Activated T-cell treated with anti-CD3 and anti-CD28 coated beads for 1 hour (primary cell): ENCODE results near the gene ECE2.
"Not testable (repeated sequence)": the region's sequence is repeated elsewhere in the genome, so short reads cannot be mapped to it uniquely, and the experiment has no call there.

Experiments used
- DNase-seq: peaks from one replicate; pipeline ENCODE4 v3.0.0-alpha.2; 2020; ENCODE audit warnings: low read depth

Gene ECE2

GRCh38 chr3:184267249-184267648 lies 8.6 kb upstream of the ECE2 start:
- not testable (repeated sequence) for DNase-seq

DNA sequence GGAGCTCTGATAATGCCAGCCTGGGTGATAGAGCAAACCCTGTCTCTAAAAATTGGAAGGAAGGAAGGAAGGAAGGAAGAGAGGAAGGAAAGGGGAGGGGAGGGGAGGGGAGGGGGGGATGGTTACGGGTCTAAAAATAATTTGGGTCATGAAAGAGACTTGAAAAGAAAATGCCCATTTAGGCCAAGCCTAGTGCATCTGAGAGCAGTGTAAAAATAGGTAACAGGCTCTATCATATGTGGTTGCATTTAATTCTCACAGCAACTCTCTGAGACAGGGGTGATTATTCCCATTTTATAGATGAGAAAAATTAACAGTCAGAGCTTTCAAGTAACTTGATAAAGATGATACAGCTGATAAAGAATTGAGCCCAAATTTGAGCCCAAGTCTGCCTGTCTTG lies 3.6 kb upstream of the ECE2 start:
- no peak for DNase-seq

DNA sequence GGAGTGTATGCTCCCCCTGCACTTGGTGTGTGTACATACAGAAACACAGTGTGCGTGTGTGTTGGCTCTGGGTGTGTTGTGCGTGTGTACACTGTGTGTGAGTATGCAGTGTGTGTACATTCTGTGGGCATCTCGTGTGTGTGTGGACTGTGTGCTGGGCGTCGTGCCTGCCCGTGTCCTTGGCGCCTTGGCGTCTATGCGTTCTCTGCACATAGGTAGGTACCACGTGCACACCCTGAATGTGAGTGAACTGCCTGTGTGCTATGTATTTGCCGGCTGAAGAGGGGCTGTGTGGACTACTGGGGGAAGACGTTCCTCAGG lies 481 bp upstream of the ECE2 start:
- no peak for DNase-seq

GRCh38 chr3:184277366-184277765 lies 1.5 kb downstream of the ECE2 start:
- DNase-seq = no peak

- no peak for DNase-seq
Observed at GRCh38 chr3:184282941-184283340, 7.1 kb downstream of the ECE2 start.

DNA sequence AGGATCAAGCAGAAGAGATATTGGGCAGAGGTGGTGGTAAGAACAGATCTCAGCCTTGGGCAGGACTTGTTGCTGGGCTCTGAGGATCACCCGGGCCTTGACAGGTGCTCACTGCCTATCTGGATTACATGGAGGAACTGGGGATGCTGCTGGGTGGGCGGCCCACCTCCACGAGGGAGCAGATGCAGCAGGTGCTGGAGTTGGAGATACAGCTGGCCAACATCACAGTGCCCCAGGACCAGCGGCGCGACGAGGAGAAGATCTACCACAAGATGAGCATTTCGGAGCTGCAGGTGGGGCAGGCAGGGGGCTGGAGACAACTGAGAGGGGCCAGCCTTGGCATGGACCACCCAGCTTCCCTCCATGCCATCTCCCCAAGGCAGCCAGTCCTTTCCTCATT lies 7.9 kb downstream of the ECE2 start:
- no peak for DNase-seq

GRCh38 chr3:184284696-184285095 lies 8.9 kb downstream of the ECE2 start:
- no peak for DNase-seq

DNA sequence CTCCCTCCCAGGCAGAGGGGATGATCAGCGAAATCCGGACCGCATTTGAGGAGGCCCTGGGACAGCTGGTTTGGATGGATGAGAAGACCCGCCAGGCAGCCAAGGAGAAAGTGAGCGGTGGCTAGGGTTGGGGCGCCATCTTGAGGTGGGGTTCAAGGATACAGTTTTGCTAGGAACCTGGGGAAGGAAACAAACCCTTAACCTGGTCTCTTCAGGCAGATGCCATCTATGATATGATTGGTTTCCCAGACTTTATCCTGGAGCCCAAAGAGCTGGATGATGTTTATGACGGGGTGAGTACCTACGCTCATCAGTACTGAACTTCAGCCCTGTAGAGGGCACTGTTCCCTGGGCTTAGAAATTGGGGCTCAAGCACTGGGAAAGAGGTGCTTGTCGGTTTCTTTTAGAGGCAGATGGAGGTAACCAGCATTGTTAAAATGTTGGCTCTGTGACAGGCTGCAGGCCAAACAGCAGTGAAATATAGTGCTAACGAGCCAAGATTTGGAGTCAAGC lies 13.7 kb downstream of the ECE2 start:
- peak; percentile 48 for DNase-seq

DNA sequence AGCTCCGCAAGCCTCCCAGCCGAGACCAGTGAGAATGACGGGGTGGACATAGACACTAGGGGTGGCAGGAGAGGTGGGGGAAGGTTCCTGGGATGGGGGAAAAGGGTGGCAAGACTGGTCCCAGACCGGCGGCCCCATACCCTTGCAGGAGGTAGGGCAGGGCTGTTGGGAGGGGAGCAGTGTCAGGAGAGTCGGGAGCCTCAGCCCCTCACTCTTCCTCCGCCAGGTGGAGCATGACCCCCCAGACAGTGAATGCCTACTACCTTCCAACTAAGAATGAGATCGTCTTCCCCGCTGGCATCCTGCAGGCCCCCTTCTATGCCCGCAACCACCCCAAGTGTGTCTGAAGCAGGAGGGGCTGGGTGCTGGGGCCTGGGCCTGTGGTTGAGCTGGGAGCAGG lies 14.5 kb downstream of the ECE2 start:
- no peak for DNase-seq

DNA sequence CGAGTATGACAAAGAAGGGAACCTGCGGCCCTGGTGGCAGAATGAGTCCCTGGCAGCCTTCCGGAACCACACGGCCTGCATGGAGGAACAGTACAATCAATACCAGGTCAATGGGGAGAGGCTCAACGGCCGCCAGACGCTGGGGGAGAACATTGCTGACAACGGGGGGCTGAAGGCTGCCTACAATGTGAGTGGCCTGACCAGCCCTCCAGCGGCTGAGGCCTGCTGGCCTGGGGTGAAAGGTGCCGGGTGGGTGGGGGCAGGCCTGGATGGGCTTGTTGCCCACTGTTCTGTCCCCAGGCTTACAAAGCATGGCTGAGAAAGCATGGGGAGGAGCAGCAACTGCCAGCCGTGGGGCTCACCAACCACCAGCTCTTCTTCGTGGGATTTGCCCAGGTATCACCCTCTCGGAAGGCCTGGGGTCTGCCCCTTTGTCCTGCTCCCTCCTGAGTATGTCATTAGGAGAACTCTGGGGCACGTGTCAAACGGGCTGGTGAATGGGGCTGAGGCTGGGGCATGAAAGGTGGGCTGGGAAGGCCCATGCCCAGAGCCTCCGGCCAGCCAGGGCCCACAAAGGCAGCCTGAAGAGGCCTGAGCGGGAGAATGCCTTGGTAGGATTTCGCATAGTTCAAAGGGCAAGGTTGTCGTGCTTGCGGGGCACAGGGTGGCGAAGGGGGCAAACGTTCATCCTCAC lies 15.4 kb downstream of the ECE2 start:
- no peak for DNase-seq

DNA sequence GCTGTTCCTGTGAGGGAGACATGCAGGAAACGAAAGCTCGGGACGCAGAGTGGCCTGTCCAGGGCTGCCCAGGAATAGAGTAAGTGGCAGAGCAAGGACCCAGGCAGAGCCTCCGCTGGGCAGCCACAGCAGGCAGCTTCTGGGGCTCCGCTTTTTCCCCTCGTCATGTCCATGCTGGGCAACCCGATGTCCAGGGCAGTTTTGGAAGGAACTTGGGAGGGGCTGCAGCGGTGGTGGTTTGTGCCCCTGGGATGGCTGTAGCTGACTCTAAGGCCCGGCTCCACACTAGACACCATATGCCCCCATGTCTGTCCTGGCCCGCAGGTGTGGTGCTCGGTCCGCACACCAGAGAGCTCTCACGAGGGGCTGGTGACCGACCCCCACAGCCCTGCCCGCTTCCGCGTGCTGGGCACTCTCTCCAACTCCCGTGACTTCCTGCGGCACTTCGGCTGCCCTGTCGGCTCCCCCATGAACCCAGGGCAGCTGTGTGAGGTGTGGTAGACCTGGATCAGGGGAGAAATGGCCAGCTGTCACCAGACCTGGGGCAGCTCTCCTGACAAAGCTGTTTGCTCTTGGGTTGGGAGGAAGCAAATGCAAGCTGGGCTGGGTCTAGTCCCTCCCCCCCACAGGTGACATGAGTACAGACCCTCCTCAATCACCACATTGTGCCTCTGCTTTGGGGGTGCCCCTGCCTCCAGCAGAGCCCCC lies 16.1 kb downstream of the ECE2 start:
- no peak for DNase-seq

DNA sequence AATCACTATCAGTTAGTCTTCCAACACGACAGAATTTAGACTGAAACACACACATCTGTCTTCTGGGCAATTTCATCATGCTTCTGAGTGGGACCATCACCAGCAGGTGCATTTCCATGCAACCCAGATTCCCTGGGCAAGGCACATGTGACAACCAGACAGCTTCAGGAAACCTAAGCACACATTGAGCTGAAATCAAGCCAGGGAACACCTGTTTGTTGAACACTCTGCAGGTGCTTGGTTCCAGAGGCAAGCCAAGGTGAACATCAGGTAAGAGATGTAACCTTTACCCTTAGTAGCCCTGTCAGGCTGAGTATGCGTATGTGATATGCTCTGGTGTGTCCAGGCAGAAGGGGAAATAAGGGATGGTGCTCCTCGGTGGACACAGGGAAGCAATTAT lies 19.9 kb downstream of the ECE2 start:
- no peak for DNase-seq

GRCh38 chr3:184296616-184297015 lies 20.8 kb downstream of the ECE2 start:
- DNase-seq = no peak

DNA sequence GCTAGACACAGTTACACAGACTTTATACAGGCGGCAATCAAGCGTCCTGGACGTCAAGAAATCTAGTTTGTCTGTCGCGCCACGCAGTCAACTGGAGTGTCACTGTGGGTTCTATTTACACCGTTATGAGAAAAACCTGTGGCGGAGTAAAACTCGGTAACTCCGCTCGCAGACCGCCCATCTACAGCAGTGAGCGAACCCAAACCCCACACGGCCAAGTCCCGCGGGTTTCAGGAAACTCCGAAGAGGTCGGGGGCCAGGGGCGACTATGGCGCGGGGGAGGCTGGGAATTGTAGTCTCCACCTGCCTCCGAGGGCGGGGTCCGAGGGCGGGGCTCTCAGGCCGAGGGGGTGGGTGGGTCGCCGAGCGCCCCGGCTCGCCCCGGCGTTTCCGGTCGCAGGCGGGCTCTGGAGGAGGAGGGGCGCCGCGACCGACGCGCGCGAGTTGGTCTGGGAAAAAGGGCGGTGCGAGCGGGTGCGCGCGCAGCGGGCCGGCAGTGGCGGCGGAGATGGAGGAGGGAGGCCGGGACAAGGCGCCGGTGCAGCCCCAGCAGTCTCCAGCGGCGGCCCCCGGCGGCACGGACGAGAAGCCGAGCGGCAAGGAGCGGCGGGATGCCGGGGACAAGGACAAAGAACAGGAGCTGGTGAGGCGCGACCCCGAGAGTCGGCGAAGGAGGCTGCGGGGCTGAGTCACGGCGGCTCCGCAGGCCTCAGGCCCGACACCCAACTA lies 23.1 kb downstream of the ECE2 start, which contains the start of gene PSMD2:
Gene PSMD2 (plus strand): TSS at position 483 of the 729 bp plus-strand sequence. CDS start 26 bp downstream, at position 509.
- DNase-seq = peak; percentile 97

GRCh38 chr3:184299488-184300377 lies 23.9 kb downstream of the ECE2 start:
- DNase-seq = no peak

GRCh38 chr3:184300378-184300720 lies 24.5 kb downstream of the ECE2 start:
- DNase-seq = no peak

GRCh38 chr3:184305577-184305976 lies 29.8 kb downstream of the ECE2 start:
- no peak for DNase-seq

DNA sequence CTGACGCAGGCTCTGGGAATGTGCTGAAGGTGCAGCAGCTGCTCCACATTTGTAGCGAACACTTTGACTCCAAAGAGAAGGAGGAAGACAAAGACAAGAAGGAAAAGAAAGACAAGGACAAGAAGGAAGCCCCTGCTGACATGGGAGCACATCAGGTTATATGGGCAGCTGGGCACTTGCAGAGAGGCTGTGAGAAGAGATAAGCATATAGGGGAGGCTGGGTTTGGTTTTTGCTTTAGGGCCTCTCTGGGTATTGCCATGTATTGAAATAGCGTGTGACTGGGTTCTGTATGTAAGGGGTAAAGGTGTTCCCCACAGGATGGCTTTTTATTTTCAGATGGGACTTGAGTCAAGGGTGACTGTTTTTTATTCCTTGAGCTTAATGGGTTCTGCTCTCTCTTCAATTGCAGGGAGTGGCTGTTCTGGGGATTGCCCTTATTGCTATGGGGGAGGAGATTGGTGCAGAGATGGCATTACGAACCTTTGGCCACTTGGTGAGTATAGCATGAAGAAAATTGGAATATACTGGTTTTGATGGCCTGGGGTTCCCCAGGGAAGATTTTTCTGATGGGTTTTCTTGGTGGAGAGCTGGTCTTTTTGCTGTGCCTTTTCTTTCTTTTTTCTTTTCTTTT lies 30.6 kb downstream of the ECE2 start:
- no peak for DNase-seq

DNA sequence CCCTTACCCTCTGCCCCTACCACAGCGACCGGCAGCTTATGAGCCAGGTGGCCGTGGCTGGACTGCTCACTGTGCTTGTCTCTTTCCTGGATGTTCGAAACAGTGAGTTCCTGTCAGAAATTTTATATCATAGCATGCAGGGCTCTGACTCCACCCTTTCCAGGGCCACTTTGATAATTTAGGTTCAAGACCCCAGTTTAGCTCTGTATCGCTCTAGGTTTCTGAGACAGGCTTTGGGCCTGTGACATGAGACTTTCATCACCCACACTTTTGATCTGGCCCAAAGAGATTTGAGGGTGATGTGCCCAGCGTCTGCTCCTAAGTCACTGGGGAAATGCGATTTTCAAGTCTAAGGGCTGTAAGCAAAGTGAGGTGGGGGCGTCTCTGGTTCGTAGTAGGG lies 32.1 kb downstream of the ECE2 start:
- no peak for DNase-seq

DNA sequence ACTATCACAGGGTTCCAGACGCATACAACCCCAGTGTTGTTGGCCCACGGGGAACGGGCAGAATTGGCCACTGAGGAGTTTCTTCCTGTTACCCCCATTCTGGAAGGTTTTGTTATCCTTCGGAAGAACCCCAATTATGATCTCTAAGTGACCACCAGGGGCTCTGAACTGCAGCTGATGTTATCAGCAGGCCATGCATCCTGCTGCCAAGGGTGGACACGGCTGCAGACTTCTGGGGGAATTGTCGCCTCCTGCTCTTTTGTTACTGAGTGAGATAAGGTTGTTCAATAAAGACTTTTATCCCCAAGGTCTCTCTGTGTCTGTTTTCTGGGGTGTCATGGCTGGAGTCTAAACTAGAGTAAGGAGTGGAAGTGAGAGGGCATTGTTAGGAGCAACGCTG lies 32.9 kb downstream of the ECE2 start:
- DNase-seq = no peak

DNA sequence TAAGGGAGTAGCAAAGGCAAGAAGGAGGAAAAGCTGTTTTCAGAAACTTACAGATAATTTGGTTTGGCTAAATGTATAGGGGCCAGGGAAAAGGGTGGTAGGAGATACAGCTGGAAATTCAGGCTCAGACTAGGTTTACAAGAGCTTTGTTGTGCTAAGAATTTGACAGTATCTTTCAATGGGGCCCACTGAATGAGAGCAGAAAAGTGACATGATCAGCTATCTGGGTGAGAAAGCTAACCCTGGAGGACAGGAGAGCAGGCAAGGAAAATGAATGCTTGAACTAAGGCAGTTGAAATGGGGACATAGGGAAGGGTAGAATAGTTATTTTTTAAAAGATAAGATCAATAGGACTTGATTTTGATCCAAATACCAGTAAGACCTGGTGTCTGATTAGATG lies 35.8 kb downstream of the ECE2 start:
- DNase-seq = no peak

DNA sequence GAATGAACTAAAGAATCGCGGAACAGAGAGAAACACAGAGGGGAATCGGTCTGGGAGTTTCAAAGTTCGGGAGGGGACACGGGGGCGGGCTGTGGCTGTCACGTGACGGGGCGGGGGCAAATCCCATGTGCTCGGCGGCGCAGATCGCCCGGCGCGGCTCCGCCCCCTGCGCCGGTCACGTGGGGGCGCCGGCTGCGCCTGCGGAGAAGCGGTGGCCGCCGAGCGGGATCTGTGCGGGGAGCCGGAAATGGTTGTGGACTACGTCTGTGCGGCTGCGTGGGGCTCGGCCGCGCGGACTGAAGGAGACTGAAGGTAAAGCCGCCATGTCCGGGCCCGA lies 38.5 kb downstream of the ECE2 start, which contains the start of gene EIF4G1:
Gene EIF4G1 (plus strand): TSS at position 244 of the 337 bp plus-strand sequence. CDS start 1,191 bp downstream, outside the sequence.
- DNase-seq = peak; percentile 91
